ENCODE data around the gene KRT80. TPM values are rescaled to one million over a fixed set of nuclear protein-coding genes. Genes with fewer than 3 reads are reported as not detected.

Gene KRT80
- total RNA-seq, 1 experiment from 2014 or later: 8.8 TPM

DNA sequence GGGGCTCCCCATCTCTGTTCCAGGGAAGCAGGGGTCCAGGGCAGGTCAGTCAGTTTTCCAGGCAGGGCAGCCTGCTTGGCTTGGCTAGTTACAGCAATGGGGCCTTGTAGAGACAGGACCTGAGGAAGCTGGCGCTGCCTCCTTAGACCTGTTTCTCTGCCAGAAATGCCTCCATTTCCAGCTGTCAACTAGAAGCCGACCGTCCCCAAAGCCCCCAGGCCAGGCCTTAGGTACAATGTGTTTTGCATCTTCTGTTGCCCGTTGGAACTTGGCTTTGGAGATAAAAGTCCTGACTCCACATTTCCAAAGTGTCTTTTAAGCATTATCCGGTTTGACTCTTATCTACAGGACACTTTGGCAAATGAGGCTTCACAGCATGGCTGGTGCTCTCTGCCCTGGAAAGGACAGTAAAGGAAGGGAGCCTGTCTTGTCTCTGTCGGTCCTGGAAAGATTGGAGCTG lies 42.6 kb downstream of the KRT80 start:
- DNase-seq (ENCODE audit: low read depth, low spot score) (no peak), ATAC-seq (no peak)
- intact Hi-C loops (cut with micrococcal nuclease): loop anchor here (5.0 kb wide), 1 partner anchor 723 kb away; no protein-coding TSS in a partner anchor
- no peaks in the 10 kb centered on the region for H3K9me2 ChIP-seq (ENCODE audit: insufficient read depth)
- peaks cover 83 to 100% of the 10 kb centered on the region in 2 experiments for H3K4me1 ChIP-seq (ENCODE audit: control insufficient read depth in 1 of 2, insufficient read depth in 2 of 2, low read length in 2 of 2)
- H3K27ac ChIP-seq (ENCODE audit: low read depth, low read length): peak overlapping the region; percentile 100
- H3K4me3 ChIP-seq (replicated peaks in 1 of 2; ENCODE audit: low read depth in 1 of 2, low read length in 2 of 2): peak overlapping the region in 1 of 2 experiments; percentile 23; a peak in 1 of 4 replicates
- BruUV-seq (replicated peaks): no TSS peak
- POLR2A ChIA-PET: interaction anchor here (0.7 to 3.7 kb wide), 15 partner anchors 7 to 857 kb away, joined by 3 to 48 read pairs (median 4); partner anchors contain the start of genes EIF4B and KRT8
- peak overlapping the region; percentile 91 for H3K9ac ChIP-seq (ENCODE audit: low read length)
- RAD21 ChIA-PET (ENCODE audit: low non-redundant PET in 1 of 2, low total read pairs in 2 of 2, uncharacterized antibody in 2 of 2, unreplicated experiment in 2 of 2): interaction anchor here (0.7 to 0.9 kb wide), 2 partner anchors 67 to 731 kb away, joined by 3 to 5 read pairs; no protein-coding TSS in a partner anchor
- H3K36me3 ChIP-seq (ENCODE audit: control insufficient read depth in 1 of 2, insufficient read depth in 2 of 2, low read length in 2 of 2): no peaks in the 10 kb centered on the region
- no peak overlapping the region for H2AFZ ChIP-seq (ENCODE audit: low read depth, low read length, poor library complexity, severe bottlenecking)
- H4K20me1 ChIP-seq (ENCODE audit: insufficient read depth): no peaks in the 10 kb centered on the region
- no peaks in the 10 kb centered on the region for H3K27me3 ChIP-seq (ENCODE audit: insufficient read depth, low read length)
- H3K4me2 ChIP-seq (ENCODE audit: low read length): peak overlapping the region; percentile 87
- TF ChIP-seq EZH2phosphoT487 (IDR thresholded peaks at IDR 0.05; ENCODE audit: borderline replicate concordance): no peak
- TF ChIP-seq SP1 (IDR thresholded peaks at IDR 0.05; ENCODE audit: low read depth): no peak
- TF ChIP-seq, protein P1, sequence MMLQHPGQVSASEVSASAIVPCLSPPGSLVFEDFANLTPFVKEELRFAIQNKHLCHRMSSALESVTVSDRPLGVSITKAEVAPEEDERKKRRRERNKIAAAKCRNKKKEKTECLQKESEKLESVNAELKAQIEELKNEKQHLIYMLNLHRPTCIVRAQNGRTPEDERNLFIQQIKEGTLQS (IDR thresholded peaks at IDR 0.05): no peak
- CTCF ChIA-PET: interaction anchor here (0.6 to 7.0 kb wide), 17 partner anchors 8 to 832 kb away, joined by 3 to 140 read pairs (median 4); no protein-coding TSS in a partner anchor
- peaks cover 15% of the 10 kb centered on the region; the same call in 1 of the 2 replicates for H3K79me2 ChIP-seq (ENCODE audit: insufficient read depth, low read length)
- no peaks in the 10 kb centered on the region for H3K9me3 ChIP-seq (ENCODE audit: control insufficient read depth in 1 of 2, insufficient read depth in 1 of 2, low read depth in 1 of 2, low read length in 2 of 2)

DNA sequence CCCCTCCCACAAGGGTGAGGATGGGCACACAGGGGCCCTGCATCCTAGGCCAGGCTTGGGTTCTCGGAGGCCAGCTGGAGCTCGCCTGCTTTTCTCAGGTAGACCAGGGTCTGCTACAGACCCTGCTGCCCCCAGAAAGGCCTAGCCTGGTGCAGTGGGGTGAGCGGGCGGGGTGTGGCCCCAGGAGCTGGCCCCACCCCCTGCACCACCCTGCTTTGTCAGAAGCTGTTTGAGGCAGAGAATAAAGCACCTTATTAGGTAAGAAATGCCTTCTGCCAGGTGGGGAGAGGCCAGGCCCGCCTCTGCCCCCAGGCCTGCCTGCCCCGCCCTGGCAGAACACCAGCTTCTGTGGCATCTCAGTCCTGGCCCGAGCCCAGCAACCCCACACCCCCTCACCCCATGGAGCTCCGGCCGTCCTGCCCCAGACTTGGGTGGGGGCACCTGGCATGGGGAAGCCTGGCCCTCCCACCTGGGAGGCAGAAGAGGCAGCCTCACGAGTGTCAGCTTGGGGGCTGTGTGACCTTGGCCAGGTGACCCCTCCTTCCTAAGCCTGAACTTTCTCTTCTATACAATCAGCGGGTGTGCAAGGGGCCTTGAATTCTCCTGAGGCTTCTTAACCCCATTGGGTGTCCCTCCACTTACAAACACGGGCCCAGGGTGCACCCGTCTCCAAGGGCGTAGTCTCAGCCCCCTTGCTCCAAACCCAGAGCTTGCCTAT lies 43.2 kb downstream of the KRT80 start:
- Histone ChIP-seq H2AFZ (ENCODE audit: low read depth, low read length, poor library complexity, severe bottlenecking) (no peak overlapping the region), H3K4me2 (ENCODE audit: low read length) (peak overlapping the region; percentile 87), H3K27me3 (ENCODE audit: insufficient read depth, low read length) (no peaks in the 10 kb centered on the region), H3K79me2 (ENCODE audit: insufficient read depth, low read length) (peaks cover 15% of the 10 kb centered on the region; the same call in 1 of the 2 replicates), H3K4me3 (replicated peaks in 1 of 2; ENCODE audit: low read depth in 1 of 2, low read length in 2 of 2) (peak overlapping the region; percentile 1 to 23; a peak in 1 of 4 replicates), H3K4me1 (ENCODE audit: control insufficient read depth in 1 of 2, insufficient read depth in 2 of 2, low read length in 2 of 2) (peaks cover 88 to 100% of the 10 kb centered on the region in 2 experiments), H3K9ac (ENCODE audit: low read length) (peak overlapping the region; percentile 91), H3K27ac (ENCODE audit: low read depth, low read length) (peak overlapping the region; percentile 100), H3K9me2 (ENCODE audit: insufficient read depth) (no peaks in the 10 kb centered on the region), H3K36me3 (ENCODE audit: control insufficient read depth in 1 of 2, insufficient read depth in 2 of 2, low read length in 2 of 2) (no peaks in the 10 kb centered on the region), H3K9me3 (ENCODE audit: control insufficient read depth in 1 of 2, insufficient read depth in 1 of 2, low read depth in 1 of 2, low read length in 2 of 2) (no peaks in the 10 kb centered on the region), H4K20me1 (ENCODE audit: insufficient read depth) (no peaks in the 10 kb centered on the region)
- ChIA-PET RAD21 (ENCODE audit: low non-redundant PET in 1 of 2, low total read pairs in 2 of 2, uncharacterized antibody in 2 of 2, unreplicated experiment in 2 of 2) (interaction anchor here (0.7 to 0.9 kb wide), 4 partner anchors 8 to 731 kb away, joined by 3 to 5 read pairs (median 3); no protein-coding TSS in a partner anchor), POLR2A (interaction anchor here (0.7 to 3.7 kb wide), 21 partner anchors 8 to 857 kb away, joined by 3 to 48 read pairs (median 4); partner anchors contain the start of genes EIF4B and KRT8), CTCF (interaction anchor here (0.6 to 7.0 kb wide), 20 partner anchors 9 to 832 kb away, joined by 3 to 140 read pairs (median 4); no protein-coding TSS in a partner anchor)
- peak; percentile 91 for DNase-seq (ENCODE audit: low read depth, low spot score)
- no TSS peak for BruUV-seq (replicated peaks)
- TF ChIP-seq EZH2phosphoT487 (IDR thresholded peaks at IDR 0.05; ENCODE audit: borderline replicate concordance) (no peak), TCF7L2 (IDR thresholded peaks at IDR 0.05; ENCODE audit: borderline replicate concordance, extremely low read depth, insufficient read depth, insufficient read length) (peak; percentile 72), ZFX (IDR thresholded peaks at IDR 0.05) (peak; percentile 18; the same call in 1 of the 2 replicates), YY1 (IDR thresholded peaks at IDR 0.05; ENCODE audit: extremely low read depth, insufficient replicate concordance, low read depth, low read length) (no peak), POLR2A (IDR thresholded peaks at IDR 0.05; ENCODE audit: borderline replicate concordance, extremely low read depth, insufficient read depth, insufficient read length) (peak; percentile 1), POLR2AphosphoS5 (IDR thresholded peaks at IDR 0.05; ENCODE audit: low read depth, low read length) (peak; percentile 56)
- TF ChIP-seq, protein P2, sequence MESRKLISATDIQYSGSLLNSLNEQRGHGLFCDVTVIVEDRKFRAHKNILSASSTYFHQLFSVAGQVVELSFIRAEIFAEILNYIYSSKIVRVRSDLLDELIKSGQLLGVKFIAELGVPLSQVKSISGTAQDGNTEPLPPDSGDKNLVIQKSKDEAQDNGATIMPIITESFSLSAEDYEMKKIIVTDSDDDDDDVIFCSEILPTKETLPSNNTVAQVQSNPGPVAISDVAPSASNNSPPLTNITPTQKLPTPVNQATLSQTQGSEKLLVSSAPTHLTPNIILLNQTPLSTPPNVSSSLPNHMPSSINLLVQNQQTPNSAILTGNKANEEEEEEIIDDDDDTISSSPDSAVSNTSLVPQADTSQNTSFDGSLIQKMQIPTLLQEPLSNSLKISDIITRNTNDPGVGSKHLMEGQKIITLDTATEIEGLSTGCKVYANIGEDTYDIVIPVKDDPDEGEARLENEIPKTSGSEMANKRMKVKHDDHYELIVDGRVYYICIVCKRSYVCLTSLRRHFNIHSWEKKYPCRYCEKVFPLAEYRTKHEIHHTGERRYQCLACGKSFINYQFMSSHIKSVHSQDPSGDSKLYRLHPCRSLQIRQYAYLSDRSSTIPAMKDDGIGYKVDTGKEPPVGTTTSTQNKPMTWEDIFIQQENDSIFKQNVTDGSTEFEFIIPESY (IDR thresholded peaks at IDR 0.05; ENCODE audit: extremely low read depth, insufficient replicate concordance, low read length): peak; percentile 38
- intact Hi-C loops (cut with micrococcal nuclease): loop anchor here (1.0 to 5.0 kb wide), 2 partner anchors 132 to 724 kb away; no protein-coding TSS in a partner anchor
- peak; percentile 53 for ATAC-seq
